Jurkat, Clone E6-1 (cell line): ENCODE results near the gene TRABD2A.
"Not testable (repeated sequence)": the region's sequence is repeated elsewhere in the genome, so short reads cannot be mapped to it uniquely, and the experiment has no call there.

Experiments used
- DNase-seq: peaks from one replicate; pipeline ENCODE4 v3.0.0-alpha.2; 2011; ENCODE audit warnings: low read depth, low spot score
- H3K4me3 ChIP-seq: 2 replicates; pipeline ENCODE4 v1.5.1; 2011; ENCODE audit warnings: mild to moderate bottlenecking, low read length, control low read depth, moderate library complexity

TRABD2A gene

GRCh38 chr2:84882775-84883550 lies 2.1 kb upstream of the TRABD2A start:
- DNase-seq = no peak
- no peak overlapping the region for H3K4me3 ChIP-seq

- no peak overlapping the region for H3K4me3 ChIP-seq
- no peak for DNase-seq
Measured at GRCh38 chr2:84882414-84882738, 1.5 kb upstream of the TRABD2A start.

- DNase-seq = peak; percentile 75
- peak overlapping the region; percentile 44 for H3K4me3 ChIP-seq
Measured at GRCh38 chr2:84881581-84882413, 913 bp upstream of the TRABD2A start.

- DNase-seq = no peak
- no peak overlapping the region for H3K4me3 ChIP-seq
Measured at GRCh38 chr2:84880395-84880644, 564 bp downstream of the TRABD2A start.

DNA sequence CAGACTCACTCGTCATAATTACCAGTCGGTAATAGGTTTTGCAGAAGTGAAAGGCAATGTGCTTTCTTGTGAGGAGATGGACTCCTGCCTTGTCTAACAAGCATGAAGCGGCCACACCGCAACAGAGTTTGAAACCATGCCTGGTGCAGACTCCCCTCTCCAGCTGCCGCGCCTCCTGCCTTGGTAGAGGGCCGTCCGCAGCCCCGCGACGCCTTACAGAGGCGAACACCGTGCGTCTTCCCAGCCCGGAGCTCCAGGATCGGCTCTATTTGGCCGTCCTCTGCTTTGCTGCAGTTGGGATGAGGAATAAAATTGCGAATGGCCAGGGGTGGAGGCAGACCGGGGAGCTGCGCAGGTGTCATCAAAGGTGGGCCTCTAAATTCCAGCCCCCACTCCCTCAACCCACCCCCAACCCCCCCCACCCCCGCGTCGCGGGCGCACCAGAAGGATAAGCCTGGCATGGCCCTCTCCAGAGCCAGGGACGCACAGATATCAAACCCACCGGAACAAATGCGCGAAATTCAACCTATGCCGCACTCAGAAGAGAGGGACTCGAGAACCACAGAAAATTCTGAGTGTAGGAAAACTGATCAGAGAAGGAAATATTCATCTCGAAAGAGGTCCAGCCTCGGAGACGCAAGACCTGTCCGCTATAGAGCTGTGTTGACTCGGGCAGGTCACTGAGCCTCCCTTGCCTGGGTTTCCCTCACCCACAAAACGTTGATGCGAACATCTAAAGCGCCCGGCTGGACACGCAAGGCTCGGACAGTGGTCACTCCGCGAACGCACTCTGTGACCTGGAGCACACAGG lies 1.1 kb downstream of the TRABD2A start:
- DNase-seq = no peak
- no peak overlapping the region for H3K4me3 ChIP-seq

DNA sequence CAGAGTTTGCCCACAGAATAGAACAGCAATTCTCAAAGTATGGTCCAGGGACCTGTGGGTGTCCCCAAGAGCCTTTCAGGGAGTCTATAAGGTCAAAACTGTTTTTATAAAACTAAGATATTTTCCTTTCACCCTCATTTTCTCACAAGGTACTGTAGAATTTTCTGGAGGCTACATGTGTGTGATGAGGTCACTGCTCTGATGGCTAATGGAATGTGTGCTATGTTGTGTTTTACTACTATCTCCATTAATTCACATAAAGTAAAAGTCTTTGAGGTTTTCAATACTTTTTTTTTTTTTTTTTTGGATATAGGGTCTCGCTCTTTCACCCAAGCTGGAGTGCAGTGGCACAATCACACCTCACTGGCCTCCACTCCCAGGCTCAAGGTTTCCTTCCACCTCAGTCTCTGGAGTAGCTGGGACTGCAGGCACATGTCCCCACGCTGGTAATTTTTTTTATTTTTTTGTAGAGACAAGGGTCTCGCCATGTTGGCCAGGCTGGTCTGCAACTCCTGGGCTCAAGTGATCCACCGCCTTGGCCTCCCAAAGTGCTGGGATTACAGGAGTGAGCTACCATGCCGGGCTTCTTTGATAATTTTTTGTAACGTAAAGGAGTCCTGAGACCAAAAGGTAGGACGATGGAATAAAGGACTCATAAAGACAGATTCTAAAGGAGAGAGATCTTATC lies 1.8 kb downstream of the TRABD2A start:
- no peak overlapping the region for H3K4me3 ChIP-seq
- DNase-seq = no peak

DNA sequence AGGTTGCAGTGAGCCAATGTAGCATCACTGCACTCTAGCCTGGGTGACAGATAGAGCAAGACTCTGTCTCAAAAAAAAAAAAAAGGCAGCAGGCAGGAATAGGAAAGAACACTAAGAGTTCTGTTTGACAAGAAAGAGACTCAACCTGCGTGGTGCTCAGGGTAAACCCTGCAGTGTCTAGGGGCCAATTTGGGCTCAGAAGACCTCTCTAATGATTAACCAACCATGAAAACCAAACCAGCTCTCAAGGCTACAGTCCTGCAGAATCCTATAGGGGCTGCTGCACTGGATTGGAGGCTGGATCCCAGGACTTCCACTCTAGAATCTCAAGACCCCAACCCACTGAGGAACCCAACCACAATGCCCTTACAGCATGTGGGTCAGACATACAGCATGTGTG lies 2.4 kb downstream of the TRABD2A start:
- DNase-seq = no peak
- H3K4me3 ChIP-seq = no peak overlapping the region

GRCh38 chr2:84876369-84876768 lies 4.5 kb downstream of the TRABD2A start:
- DNase-seq = no peak
- H3K4me3 ChIP-seq = no peak overlapping the region

GRCh38 chr2:84875619-84876018 lies 5.3 kb downstream of the TRABD2A start:
- DNase-seq, H3K4me3 ChIP-seq: not testable (repeated sequence)

DNA sequence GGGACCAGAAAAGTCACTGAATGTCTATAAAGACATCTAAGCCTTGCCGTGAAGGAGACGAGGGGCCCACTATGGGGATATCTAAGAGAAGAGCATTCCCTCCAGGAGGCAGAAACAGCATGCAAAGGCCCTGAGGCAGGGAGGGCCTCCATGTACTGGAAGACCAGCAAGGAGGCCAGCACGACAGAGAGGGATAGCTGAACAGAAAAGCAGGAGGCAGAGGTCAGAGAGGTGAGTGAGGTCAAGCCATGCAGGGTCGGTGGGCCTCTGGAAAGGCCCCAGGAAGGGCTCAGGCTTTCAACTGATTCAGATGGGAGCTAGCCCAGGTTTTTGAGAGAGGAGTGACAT lies 5.7 kb downstream of the TRABD2A start:
- no peak overlapping the region for H3K4me3 ChIP-seq
- no peak for DNase-seq

DNA sequence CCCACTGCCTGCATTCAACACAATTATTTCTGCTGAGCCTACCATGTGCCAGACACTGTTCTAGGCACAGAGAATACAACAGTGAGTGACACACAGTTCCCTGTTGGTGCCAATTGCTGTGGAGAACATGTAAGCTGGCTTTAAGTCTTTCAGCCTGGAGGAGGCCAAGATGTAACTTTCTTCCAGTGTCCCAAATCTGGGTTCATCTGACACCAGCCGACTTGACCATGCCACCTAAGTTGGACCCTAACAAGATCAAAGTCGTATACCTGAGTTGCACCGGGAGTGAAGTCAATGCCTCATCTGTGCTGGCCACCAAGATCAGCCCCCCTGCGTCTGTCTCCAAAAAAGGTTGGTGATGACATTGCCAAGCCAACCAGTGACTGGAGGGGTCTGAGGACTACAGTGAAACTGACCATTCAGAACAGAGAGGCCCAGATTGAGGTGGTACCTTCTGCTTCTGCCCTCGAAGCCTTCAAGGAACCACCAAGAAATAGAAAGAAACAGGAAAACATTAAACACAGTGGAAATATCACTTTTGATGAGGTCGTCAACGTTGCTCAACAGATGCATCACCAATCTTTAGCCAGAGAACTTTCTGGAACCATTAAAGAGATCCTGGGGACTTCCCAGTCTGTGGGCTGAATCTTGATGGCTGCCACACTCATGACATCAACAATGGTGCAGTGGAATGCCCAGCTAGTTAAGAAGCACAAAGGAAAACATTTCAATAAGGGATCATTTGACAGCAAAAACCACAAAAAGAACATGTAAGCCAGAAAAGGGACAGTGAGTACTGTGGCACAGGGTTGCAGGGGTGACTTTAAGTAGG lies 6.3 kb downstream of the TRABD2A start:
- no peak overlapping the region for H3K4me3 ChIP-seq
- no peak for DNase-seq

- DNase-seq = no peak
- H3K4me3 ChIP-seq = no peak overlapping the region
Measured at GRCh38 chr2:84873350-84873749, 7.5 kb downstream of the TRABD2A start.

- not testable (repeated sequence) for H3K4me3 ChIP-seq, DNase-seq
Measured at GRCh38 chr2:84872691-84873090, 8.2 kb downstream of the TRABD2A start.

DNA sequence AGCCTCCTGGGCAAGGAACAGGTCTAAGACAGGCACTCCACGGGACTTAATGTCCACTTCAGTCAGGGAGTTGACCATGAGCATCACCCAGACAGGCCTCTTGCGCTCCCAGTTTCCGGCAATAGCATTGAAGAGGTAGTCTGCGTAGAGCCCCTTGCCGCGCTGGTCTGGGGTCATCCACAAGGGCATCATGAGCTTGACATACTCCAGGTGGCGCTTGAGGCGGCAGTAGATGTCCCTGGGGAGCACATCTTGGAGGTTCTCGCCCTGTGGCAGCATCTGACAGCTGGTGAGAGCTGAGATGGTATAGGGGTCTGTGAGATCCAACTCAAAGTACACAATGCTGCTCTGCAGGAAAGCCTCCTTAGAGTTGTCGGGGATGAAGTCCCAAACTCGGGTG lies 10.6 kb downstream of the TRABD2A start:
- DNase-seq = no peak
- no peak overlapping the region for H3K4me3 ChIP-seq

GRCh38 chr2:84868327-84868726 lies 12.6 kb downstream of the TRABD2A start:
- not testable (repeated sequence) for H3K4me3 ChIP-seq, DNase-seq

DNA sequence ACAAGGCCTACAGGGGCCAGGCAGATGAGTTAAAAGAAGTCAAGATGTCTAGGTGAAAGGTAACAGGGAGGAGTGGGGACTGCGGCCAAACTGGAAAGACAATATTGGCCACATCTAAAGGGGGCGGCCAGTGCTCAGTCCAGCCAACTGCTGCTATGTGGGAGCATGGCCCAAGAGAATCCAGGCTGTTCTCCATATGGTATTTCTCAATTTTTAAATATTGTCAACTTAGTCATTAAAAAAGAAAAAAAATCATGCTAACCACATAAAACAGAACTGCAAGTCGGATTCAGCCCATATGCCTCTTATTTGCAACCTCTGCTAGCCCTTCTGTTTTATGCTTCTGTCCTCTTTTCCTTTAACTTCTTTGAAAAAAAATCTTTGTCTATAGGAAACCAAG lies 14.8 kb downstream of the TRABD2A start:
- no peak for DNase-seq
- H3K4me3 ChIP-seq = no peak overlapping the region

DNA sequence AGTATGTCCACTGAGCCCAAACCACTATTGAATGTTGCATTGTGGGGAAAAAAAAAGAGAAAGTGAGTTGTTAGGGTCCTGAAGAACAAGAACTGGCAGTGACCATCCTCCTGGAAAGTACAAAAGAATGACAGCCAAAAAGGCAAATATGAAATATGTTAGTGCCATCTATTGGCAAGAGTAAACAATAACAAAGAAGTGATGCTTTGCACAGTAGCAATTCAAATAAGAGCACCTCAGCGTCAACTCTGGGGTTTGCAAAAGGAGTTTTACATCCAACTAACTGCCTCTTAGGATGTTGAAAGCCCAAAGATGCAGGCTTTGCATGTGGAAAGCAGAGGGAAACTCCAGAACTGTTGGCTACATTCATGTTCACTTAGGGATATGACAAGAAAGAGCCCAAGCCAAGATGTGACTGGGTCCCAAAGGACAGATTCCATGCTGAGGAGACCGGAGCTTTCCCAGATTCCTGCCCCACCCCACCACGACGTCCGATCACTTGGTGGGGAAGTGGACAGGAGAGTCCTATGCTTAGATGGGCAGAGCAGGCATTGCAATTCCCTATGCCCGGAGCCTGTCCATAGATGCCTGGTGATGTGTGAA lies 15.6 kb downstream of the TRABD2A start:
- H3K4me3 ChIP-seq = no peak overlapping the region
- DNase-seq = no peak

- DNase-seq = no peak
- H3K4me3 ChIP-seq = no peak overlapping the region
Measured at GRCh38 chr2:84862006-84862405, 18.9 kb downstream of the TRABD2A start.
